Loucy (cell line): Measurements from ENCODE around the gene FRMD5.
"Not testable (repeated sequence)": the region's sequence is repeated elsewhere in the genome, so short reads cannot be mapped to it uniquely, and the experiment has no call there.

Source experiments
- H2AFZ ChIP-seq: fragments of 200-600 bp; sonication (generic); 2 replicates; pipeline ENCODE4 v1.6.0; 2016; ENCODE audit warnings: antibody characterized with exemption, mild to moderate bottlenecking, low read length, moderate library complexity
- H3F3A ChIP-seq: fragments of 200-600 bp; 2 replicates; pipeline ENCODE4 v1.6.0; 2016; ENCODE audit warnings: antibody characterized with exemption, low read depth, mild to moderate bottlenecking
- H3K27me3 ChIP-seq: fragments of 200-600 bp; sonication (generic); 2 replicates; pipeline ENCODE4 v1.6.1; 2014; ENCODE audit warnings: low read length, mild to moderate bottlenecking; ENCODE audit not compliant: insufficient read depth, poor library complexity, severe bottlenecking
- H3K36me3 ChIP-seq: fragments of 200-600 bp; sonication (generic); 2 replicates; pipeline ENCODE4 v1.6.1; 2016; ENCODE audit warnings: low read length; ENCODE audit not compliant: insufficient read depth
- H3K4me1 ChIP-seq: fragments of 200-600 bp; sonication (generic); 2 replicates; pipeline ENCODE4 v1.5.1; 2014; ENCODE audit warnings: low read length, mild to moderate bottlenecking; ENCODE audit not compliant: insufficient read depth, poor library complexity, severe bottlenecking
- H3K4me2 ChIP-seq: fragments of 200-600 bp; sonication (generic); 2 replicates; pipeline ENCODE4 v1.6.0; 2014; ENCODE audit warnings: antibody characterized with exemption, low read length, low read depth, mild to moderate bottlenecking; ENCODE audit not compliant: poor library complexity, severe bottlenecking
- H3K4me3 ChIP-seq: fragments of 200-600 bp; sonication (generic); 2 replicates; pipeline ENCODE4 v1.5.1; 2014; ENCODE audit warnings: low read length, mild to moderate bottlenecking, mixed read lengths; ENCODE audit not compliant: poor library complexity, severe bottlenecking
- H3K79me2 ChIP-seq: fragments of 200-600 bp; sonication (generic); 2 replicates; pipeline ENCODE4 v1.6.1; 2014; ENCODE audit warnings: low read length; ENCODE audit not compliant: insufficient read depth
- H3K9ac ChIP-seq: fragments of 200-600 bp; sonication (generic); 2 replicates; pipeline ENCODE4 v1.6.0; 2014; ENCODE audit warnings: mild to moderate bottlenecking, low read depth, low read length, moderate library complexity; ENCODE audit not compliant: poor library complexity, severe bottlenecking
- H3K9me2 ChIP-seq: fragments of 200-600 bp; sonication (generic); replicated peaks from 2 replicates; pipeline ENCODE4 v1.6.1; 2016; ENCODE audit warnings: low read depth, low read length, mixed read lengths
- H3K9me3 ChIP-seq: fragments of 200-600 bp; sonication (generic); 2 replicates; pipeline ENCODE4 v1.6.1; 2014; ENCODE audit warnings: mild to moderate bottlenecking, antibody characterized with exemption, low read length, low read depth; ENCODE audit not compliant: insufficient read depth
- H4K20me1 ChIP-seq: fragments of 200-600 bp; sonication (generic); 2 replicates; pipeline ENCODE4 v1.6.0; 2014; ENCODE audit warnings: antibody characterized with exemption, low read length, mild to moderate bottlenecking; ENCODE audit not compliant: insufficient read depth, poor library complexity, severe bottlenecking
- EZH2phosphoT487 ChIP-seq: fragments of 200-600 bp; IDR thresholded peaks from 2 replicates; pipeline ENCODE4 v1.6.1; 2018; ENCODE audit warnings: antibody characterized with exemption, mild to moderate bottlenecking, moderate library complexity, borderline replicate concordance
- TF ChIP-seq, protein P1 (sequence below): fragments of 200-600 bp; sonication (generic); conservative IDR thresholded peaks from 2 replicates; pipeline ENCODE4 v1.5.1; 2014; ENCODE audit warnings: mild to moderate bottlenecking, antibody characterized with exemption, low read length

FRMD5 gene

DNA sequence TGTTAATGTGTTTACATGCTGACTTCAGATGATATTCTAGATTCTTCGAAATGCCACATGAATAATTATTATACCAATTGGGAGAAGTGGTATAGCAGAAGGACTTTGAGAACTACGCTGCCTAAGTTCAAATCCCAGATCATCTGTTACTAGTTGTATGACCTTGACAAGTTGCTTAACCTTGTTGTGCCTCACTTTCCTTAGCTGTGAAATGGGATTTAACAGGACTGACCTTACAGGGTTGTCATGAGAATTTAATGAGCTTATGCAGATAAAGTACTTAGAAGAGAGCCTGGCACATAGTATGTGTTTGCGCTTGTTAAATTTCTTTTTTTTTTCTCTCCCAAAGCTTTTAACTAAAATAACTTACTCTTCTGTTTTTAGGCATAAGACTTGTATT lies 343.8 kb downstream of the FRMD5 start:
- H3K9me3 ChIP-seq, result no peaks in the 10 kb centered on the region
- no peak overlapping the region for H2AFZ ChIP-seq
- peaks cover 71% of the 10 kb centered on the region for H3K36me3 ChIP-seq
- H3K4me3 ChIP-seq, result no peak overlapping the region
- no peaks in the 10 kb centered on the region for H3F3A ChIP-seq
- no peaks in the 10 kb centered on the region for H3K9me2 ChIP-seq
- no peak overlapping the region for H3K4me2 ChIP-seq
- no peaks in the 10 kb centered on the region for H3K4me1 ChIP-seq
- no peaks in the 10 kb centered on the region for H3K27me3 ChIP-seq
- H3K9ac ChIP-seq, result no peak overlapping the region
- TF ChIP-seq, protein P1, sequence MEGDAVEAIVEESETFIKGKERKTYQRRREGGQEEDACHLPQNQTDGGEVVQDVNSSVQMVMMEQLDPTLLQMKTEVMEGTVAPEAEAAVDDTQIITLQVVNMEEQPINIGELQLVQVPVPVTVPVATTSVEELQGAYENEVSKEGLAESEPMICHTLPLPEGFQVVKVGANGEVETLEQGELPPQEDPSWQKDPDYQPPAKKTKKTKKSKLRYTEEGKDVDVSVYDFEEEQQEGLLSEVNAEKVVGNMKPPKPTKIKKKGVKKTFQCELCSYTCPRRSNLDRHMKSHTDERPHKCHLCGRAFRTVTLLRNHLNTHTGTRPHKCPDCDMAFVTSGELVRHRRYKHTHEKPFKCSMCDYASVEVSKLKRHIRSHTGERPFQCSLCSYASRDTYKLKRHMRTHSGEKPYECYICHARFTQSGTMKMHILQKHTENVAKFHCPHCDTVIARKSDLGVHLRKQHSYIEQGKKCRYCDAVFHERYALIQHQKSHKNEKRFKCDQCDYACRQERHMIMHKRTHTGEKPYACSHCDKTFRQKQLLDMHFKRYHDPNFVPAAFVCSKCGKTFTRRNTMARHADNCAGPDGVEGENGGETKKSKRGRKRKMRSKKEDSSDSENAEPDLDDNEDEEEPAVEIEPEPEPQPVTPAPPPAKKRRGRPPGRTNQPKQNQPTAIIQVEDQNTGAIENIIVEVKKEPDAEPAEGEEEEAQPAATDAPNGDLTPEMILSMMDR, result no peak
- TF ChIP-seq EZH2phosphoT487, result no peak
- H3K79me2 ChIP-seq, result no peaks in the 10 kb centered on the region
- H4K20me1 ChIP-seq, result no peaks in the 10 kb centered on the region

DNA sequence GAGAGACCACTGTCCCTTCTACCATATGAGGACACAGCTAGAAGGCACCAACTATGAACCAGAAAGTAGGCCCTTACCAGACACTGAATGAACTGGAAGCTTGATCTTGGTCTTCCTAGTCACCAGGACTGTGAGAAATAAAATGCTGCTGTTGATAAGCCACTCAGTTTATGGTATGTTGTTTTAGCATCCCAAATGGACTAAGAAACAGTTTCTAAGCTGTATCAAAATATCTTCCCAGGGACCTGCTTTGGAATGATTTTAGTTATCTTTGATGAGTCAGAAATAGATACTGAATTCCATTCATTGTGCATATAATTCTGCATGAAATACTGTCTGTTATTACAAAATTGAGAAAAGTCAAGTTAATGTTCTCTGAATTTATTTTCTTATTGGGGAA lies 349.6 kb downstream of the FRMD5 start:
- H3K9me2 ChIP-seq, result no peaks in the 10 kb centered on the region
- H3K4me3 ChIP-seq, result no peak overlapping the region
- no peak overlapping the region for H3K4me2 ChIP-seq
- no peaks in the 10 kb centered on the region for H3K9me3 ChIP-seq
- peaks cover 57% of the 10 kb centered on the region for H3K36me3 ChIP-seq
- H3K27me3 ChIP-seq, result no peaks in the 10 kb centered on the region
- H4K20me1 ChIP-seq, result no peaks in the 10 kb centered on the region
- no peaks in the 10 kb centered on the region for H3K4me1 ChIP-seq
- no peak overlapping the region for H2AFZ ChIP-seq
- TF ChIP-seq, protein P1, result no peak
- no peak for TF ChIP-seq EZH2phosphoT487
- H3K79me2 ChIP-seq, result no peaks in the 10 kb centered on the region
- H3K9ac ChIP-seq, result no peak overlapping the region
- no peaks in the 10 kb centered on the region for H3F3A ChIP-seq

DNA sequence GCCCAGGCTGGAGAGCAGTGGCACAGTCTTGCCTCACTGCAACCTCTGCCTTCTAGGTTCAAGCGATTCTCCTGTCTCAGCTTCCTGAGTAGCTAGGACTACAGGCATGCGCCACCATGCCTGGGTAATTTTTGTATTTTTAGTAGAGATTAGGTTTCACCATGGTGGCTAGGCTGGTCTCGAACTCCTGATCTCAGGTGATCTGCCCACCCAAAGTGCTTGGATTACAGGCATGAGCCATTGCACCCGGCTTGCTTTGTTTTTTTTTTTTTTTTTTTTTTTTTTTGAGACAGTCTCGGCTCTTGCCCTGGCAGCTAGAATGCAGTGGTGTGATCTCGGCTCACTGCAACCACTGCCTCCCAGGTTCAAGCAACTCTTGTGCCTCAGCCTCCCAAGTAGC lies 362.6 kb downstream of the FRMD5 start:
- H3K9me2 ChIP-seq, H3F3A ChIP-seq, H2AFZ ChIP-seq, H3K27me3 ChIP-seq, H3K9me3 ChIP-seq, H4K20me1 ChIP-seq: not testable (repeated sequence)
- peak overlapping the region; percentile 75 for H3K4me2 ChIP-seq
- H3K79me2 ChIP-seq, result peaks cover 79% of the 10 kb centered on the region
- peaks cover 18% of the 10 kb centered on the region; the same call in 1 of the 2 replicates for H3K36me3 ChIP-seq
- peak overlapping the region; percentile 63 for H3K9ac ChIP-seq
- peak overlapping the region; percentile 86 for H3K4me3 ChIP-seq
- peaks cover 27% of the 10 kb centered on the region for H3K4me1 ChIP-seq

DNA sequence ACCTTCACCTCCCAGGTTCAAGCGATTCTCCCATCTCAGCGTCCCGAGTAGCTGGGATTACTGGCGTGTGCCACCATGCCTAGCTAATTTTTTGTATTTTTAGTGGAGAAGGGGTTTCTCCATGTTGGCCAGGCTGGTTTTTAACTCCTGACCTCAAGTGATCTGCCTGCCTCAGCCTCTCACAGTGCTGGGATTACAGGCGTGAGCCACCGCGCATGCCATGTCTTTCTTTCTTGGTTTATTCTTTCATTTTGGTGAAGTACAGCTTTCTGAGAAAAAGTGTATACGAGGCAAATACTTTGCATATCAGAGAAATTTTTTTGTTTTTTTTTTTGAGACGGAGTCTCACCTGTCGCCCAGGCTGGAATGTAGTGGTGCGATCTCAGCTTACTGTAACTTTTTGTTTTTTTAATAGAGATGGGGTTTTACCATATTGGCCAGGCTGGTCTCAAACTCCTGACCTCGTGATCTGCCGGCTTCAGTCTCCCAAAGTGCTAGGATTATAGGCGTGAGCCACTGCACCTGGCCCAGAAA lies 363.5 kb downstream of the FRMD5 start:
- peaks cover 31% of the 10 kb centered on the region for H3K4me1 ChIP-seq
- H3K27me3 ChIP-seq, H2AFZ ChIP-seq, H3F3A ChIP-seq, H3K9me2 ChIP-seq, H3K9me3 ChIP-seq, H4K20me1 ChIP-seq: not testable (repeated sequence)
- peaks cover 15% of the 10 kb centered on the region; the same call in 1 of the 2 replicates for H3K36me3 ChIP-seq
- peak overlapping the region; percentile 63 for H3K9ac ChIP-seq
- H3K4me3 ChIP-seq, result peak overlapping the region; percentile 86
- H3K79me2 ChIP-seq, result peaks cover 88% of the 10 kb centered on the region
- peak overlapping the region; percentile 75 for H3K4me2 ChIP-seq

DNA sequence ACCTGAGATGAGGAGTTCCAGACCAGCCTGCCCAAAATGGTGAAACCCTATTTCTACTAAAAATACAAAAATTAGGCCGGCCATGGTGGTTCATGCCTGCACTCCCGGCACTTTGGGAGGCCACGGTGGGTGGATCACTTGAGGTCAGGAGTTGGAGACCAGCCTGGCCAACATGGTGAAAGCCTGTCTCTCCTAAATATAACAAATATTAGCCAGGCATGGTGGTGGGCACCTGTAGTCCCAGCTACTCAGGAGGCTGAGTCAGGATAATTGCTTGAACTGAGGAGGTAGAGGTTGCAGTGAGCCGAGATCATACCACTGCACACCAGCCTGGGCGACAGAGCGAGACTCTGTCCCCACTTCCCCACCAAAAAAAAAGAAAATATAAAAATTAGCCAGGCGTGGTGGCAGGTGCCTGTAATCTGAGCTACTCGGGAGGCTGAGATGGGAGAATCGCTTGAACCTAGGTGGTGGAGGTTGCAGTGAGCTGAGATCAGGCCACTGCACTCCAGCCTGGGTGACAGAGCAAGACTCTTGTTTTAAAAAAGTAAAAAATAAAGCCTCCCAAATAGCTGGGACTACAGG lies 364.3 kb downstream of the FRMD5 start:
- H4K20me1 ChIP-seq, H3K27me3 ChIP-seq, H3F3A ChIP-seq, H2AFZ ChIP-seq, H3K36me3 ChIP-seq, H3K9me2 ChIP-seq, H3K9me3 ChIP-seq: not testable (repeated sequence)
- peaks cover 90% of the 10 kb centered on the region for H3K79me2 ChIP-seq
- H3K4me3 ChIP-seq, result peak overlapping the region; percentile 86
- H3K4me2 ChIP-seq, result peak overlapping the region; percentile 75
- peaks cover 37% of the 10 kb centered on the region for H3K4me1 ChIP-seq
- peak overlapping the region; percentile 63 for H3K9ac ChIP-seq

DNA sequence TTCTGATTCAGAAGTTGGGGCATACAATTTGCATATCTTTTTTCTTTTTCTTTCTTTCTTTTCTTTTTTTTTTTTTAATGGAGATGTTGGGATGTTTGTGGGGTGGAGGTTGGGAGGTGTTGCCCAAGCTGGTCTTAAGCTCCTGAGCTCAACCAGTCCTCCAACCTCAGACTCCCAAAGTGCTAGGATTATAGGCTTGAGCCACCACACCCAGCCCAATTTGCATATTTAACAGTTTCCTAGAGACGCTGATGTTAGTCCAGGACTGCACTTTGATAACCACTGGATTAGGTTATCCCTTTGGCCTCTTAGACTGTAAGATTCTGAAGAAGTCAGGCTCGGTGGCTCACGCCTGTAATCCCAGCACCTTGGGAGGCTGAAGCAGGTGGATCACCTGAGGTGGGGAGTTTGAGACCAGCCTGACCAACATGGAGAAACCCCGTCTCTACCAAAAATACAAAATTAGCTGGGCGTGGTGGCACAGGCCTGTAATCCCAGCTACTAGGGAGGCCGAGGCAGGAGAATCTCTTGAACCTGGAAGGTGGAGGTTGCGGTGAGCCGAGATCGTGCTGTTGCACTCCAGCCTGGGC lies 365.0 kb downstream of the FRMD5 start:
- not testable (repeated sequence) for H2AFZ ChIP-seq, H3K36me3 ChIP-seq, H3F3A ChIP-seq, H3K9me2 ChIP-seq, H3K9me3 ChIP-seq, H4K20me1 ChIP-seq, H3K27me3 ChIP-seq
- Histone ChIP-seq H3K9ac (peak overlapping the region; percentile 88), H3K79me2 (peaks cover 92% of the 10 kb centered on the region), H3K4me3 (peak overlapping the region; percentile 86), H3K4me2 (peak overlapping the region; percentile 75), H3K4me1 (peaks cover 44% of the 10 kb centered on the region)
